Chondrocyte (in vitro differentiated cells): ENCODE data around the gene SFXN5. TPM values are rescaled to one million over a fixed set of nuclear protein-coding genes. Genes with fewer than 3 reads are reported as not detected.
A peak's percentile ranks its signal among the peaks of the same experiment; 100 is the strongest.

ENCODE experiments used
- DNase-seq: peaks from one replicate; pipeline ENCODE4 v3.0.0; 2021; ENCODE audit warnings: mixed read lengths, low spot score
- H3K27ac Mint-ChIP-seq: one replicate; pipeline ENCODE4 v1.8.0; 2021; ENCODE audit warnings: mild to moderate bottlenecking, moderate library complexity, mixed read lengths; ENCODE audit not compliant: unreplicated experiment
- H3K27me3 Mint-ChIP-seq: 2 replicates; pipeline ENCODE4 v1.8.0; 2021; ENCODE audit warnings: low read depth, mixed read lengths
- H3K36me3 Mint-ChIP-seq: 2 replicates; pipeline ENCODE4 v1.8.0; 2021; ENCODE audit warnings: low read depth, mixed read lengths
- H3K4me1 Mint-ChIP-seq: 2 replicates; pipeline ENCODE4 v1.8.0; 2021; ENCODE audit warnings: low read depth, mild to moderate bottlenecking, mixed read lengths
- H3K4me3 Mint-ChIP-seq: one replicate; pipeline ENCODE4 v1.8.0; 2021; ENCODE audit warnings: mild to moderate bottlenecking, moderate library complexity, mixed read lengths; ENCODE audit not compliant: unreplicated experiment
- H3K9me3 Mint-ChIP-seq: 2 replicates; pipeline ENCODE4 v1.8.0; 2021; ENCODE audit warnings: low read depth, mixed read lengths
- total RNA-seq: library from RNA; stranded (reverse); gene quantifications from 3 replicates; pipeline ENCODE4 v1.2.1, GENCODE V29; 2021
- TF ChIP-seq, protein P1 (sequence below): fragments of 200-600 bp; sonication (generic); IDR thresholded peaks from 2 replicates; pipeline ENCODE4 v1.5.0; 2021; ENCODE audit warnings: antibody characterized with exemption, mild to moderate bottlenecking, moderate library complexity

The SFXN5 gene
- total RNA-seq, 1 donor from 2014 or later = 10.6 TPM

DNA sequence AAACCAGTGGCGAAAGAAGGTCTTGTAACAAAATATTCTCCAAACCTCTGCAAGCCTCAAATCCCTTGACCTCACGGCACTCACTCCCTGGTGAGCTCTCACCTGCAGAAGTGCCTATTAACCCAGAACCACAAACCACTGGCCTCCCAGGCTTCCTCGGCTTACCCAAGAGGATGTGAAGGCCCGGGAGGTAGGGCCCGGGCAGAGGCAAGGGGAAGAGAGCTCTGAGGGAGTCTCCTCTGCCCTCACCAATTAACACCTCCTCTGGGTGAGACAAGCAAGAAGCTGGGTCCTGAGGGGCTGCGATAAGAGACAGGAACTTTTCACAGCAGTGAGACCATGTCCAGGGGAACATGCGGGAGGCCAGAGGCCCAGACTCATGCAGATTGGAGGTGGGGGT lies 100.5 kb downstream of the SFXN5 start:
- H3K27ac Mint-ChIP-seq = no peak overlapping the region
- TF ChIP-seq, protein P1, sequence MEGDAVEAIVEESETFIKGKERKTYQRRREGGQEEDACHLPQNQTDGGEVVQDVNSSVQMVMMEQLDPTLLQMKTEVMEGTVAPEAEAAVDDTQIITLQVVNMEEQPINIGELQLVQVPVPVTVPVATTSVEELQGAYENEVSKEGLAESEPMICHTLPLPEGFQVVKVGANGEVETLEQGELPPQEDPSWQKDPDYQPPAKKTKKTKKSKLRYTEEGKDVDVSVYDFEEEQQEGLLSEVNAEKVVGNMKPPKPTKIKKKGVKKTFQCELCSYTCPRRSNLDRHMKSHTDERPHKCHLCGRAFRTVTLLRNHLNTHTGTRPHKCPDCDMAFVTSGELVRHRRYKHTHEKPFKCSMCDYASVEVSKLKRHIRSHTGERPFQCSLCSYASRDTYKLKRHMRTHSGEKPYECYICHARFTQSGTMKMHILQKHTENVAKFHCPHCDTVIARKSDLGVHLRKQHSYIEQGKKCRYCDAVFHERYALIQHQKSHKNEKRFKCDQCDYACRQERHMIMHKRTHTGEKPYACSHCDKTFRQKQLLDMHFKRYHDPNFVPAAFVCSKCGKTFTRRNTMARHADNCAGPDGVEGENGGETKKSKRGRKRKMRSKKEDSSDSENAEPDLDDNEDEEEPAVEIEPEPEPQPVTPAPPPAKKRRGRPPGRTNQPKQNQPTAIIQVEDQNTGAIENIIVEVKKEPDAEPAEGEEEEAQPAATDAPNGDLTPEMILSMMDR = no peak
- no peak overlapping the region for H3K4me3 Mint-ChIP-seq
- peaks cover 9% of the 10 kb centered on the region for H3K36me3 Mint-ChIP-seq
- no peaks in the 10 kb centered on the region for H3K27me3 Mint-ChIP-seq
- no peaks in the 10 kb centered on the region for H3K9me3 Mint-ChIP-seq
- H3K4me1 Mint-ChIP-seq = no peaks in the 10 kb centered on the region
- peak; percentile 59 for DNase-seq

DNA sequence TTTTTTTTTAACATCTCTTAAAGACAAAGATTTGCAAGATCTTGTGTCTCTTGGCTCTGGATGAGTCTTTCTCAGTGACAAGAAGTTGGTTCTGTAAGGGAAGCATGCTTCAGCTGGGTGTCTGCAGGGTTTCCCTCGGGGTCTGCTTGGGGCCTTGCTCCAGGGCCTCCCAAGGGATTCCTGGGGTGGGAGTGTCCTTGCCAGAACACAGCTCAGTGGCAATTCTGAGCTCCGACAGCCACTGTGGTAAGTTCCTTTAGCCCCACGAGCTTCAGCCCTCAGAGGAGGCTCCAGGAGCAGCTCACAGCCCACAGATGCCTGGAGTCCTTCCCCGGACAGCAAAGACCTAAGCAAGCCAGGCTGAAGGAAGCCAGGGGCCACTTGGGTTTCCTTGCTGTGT lies 101.8 kb downstream of the SFXN5 start:
- Mint-ChIP-seq H3K36me3 (peaks cover 9% of the 10 kb centered on the region), H3K27me3 (no peaks in the 10 kb centered on the region)
- peak; percentile 35 for DNase-seq

DNA sequence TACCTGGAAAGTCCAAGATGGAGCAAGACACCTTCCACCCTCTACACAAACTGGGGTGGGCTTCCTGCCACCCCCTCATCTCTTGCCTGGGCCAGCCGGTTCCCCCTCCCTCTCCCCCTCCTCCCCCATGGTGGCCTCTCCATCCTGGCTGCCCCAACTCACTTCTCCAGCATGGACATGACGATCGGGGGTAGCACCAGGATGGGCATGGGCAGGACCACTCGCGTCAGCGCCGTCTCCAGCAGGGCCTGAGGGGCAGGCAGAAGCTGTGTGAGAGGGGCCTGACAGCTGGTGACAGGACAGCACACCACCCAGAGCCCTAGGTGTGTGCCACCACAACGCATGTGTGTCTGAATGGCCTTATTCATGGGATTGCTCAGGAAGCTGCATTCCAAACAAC lies 103.2 kb downstream of the SFXN5 start:
- TF ChIP-seq, protein P1 = no peak
- Mint-ChIP-seq H3K36me3 (peaks cover 6% of the 10 kb centered on the region), H3K4me1 (peaks cover 1% of the 10 kb centered on the region), H3K27me3 (no peaks in the 10 kb centered on the region), H3K4me3 (no peak overlapping the region), H3K9me3 (no peaks in the 10 kb centered on the region), H3K27ac (no peak overlapping the region)
- DNase-seq = peak; percentile 77

More for the DNA sequence above, 101.8 kb downstream of the SFXN5 start:
- no peak overlapping the region for H3K27ac Mint-ChIP-seq
- TF ChIP-seq, protein P1 = no peak
- H3K4me1 Mint-ChIP-seq = no peaks in the 10 kb centered on the region
- H3K4me3 Mint-ChIP-seq = no peak overlapping the region
- H3K9me3 Mint-ChIP-seq = no peaks in the 10 kb centered on the region

DNA sequence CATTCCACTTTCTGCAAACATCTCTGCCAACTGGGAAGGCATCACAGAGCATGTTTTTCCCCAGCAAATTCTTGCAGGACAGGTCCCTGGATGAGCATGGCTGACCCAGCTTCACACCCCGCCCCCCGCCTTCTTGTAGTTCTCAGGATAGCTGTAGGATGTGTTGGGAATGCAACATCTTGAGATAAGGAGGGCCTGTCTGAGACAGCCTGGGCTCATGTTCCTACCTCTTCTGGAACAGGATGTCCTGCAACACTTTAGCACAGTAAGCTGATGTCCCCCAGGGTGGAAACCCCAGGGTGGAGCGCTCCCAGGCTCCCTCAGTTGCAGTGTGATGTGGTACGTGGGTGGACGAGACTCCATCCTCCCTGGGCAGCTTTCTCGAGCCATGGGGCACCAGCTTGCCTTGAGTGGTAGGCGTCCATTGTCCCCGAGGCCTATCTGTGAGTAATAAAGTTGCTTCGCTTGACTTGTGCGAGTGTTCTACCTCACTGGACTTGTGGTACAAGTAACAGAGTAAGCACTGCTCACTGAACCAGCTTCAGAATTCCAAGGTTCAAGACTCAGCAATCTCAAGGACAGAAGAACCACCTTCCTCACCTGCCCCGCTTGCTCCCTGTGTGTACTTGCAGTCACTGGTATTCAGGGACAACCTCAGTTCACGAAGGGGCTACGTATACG lies 105.6 kb downstream of the SFXN5 start:
- no peak overlapping the region for H3K4me3 Mint-ChIP-seq

DNA sequence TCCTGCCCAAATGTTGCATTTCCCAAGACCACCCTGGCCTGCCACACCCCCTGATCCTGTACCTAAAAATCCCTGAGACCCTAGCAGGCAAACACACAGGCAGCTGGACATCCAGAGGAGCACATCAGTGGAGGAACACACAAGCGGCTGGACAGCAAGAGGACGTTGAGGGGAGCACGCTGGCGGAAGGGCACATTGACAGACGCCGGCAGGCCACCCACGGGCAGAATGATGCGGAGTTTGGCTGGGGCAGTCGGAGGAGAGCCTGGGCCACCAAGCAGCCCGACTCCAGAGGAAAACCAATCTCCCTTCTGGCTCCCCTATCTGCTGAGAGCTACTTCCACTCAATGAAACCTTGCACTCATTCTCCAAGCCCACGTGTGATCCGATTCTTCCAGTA lies 106.5 kb downstream of the SFXN5 start:
- no peak overlapping the region for H3K27ac Mint-ChIP-seq
- no peaks in the 10 kb centered on the region for H3K27me3 Mint-ChIP-seq
- TF ChIP-seq, protein P1 = no peak
- peaks cover 6% of the 10 kb centered on the region for H3K4me1 Mint-ChIP-seq
- peak; percentile 77 for DNase-seq
- no peak overlapping the region for H3K4me3 Mint-ChIP-seq
- H3K9me3 Mint-ChIP-seq = no peaks in the 10 kb centered on the region
- H3K36me3 Mint-ChIP-seq = peaks cover 11% of the 10 kb centered on the region

More for the DNA sequence above, 105.6 kb downstream of the SFXN5 start:
- Mint-ChIP-seq H3K27ac (no peak overlapping the region), H3K36me3 (peaks cover 6% of the 10 kb centered on the region), H3K9me3 (no peaks in the 10 kb centered on the region), H3K4me1 (peaks cover 6% of the 10 kb centered on the region), H3K27me3 (no peaks in the 10 kb centered on the region)
- TF ChIP-seq, protein P1 = no peak
- DNase-seq = peak; percentile 71
